ENCODE results near the gene BCL2L11. TPM values are rescaled to one million over a fixed set of nuclear protein-coding genes. Genes with fewer than 3 reads are reported as not detected.

The BCL2L11 gene
- total and polyA plus RNA-seq, 2 experiments from 2014 or later = 10.6 to 22.5 TPM

GRCh38 chr2:111171337-111171930, 50.7 kb downstream of the BCL2L11 start:
- no peaks in the 10 kb centered on the region for H3F3A ChIP-seq (replicated peaks; ENCODE audit: low read depth)
- H3K27ac ChIP-seq (ENCODE audit: low read depth) = no peak overlapping the region
- TF ChIP-seq STAT1 (IDR thresholded peaks at IDR 0.05; ENCODE audit: unreplicated experiment) = no peak
- TF ChIP-seq ZNF114 (CRISPR knock-in tag; IDR thresholded peaks at IDR 0.05) = no peak
- TF ChIP-seq JUNB (IDR thresholded peaks at IDR 0.05; ENCODE audit: unreplicated experiment) = no peak
- no peak for TF ChIP-seq EZH2phosphoT487 (IDR thresholded peaks at IDR 0.05; ENCODE audit: unreplicated experiment)
- no peak for TF ChIP-seq REST (IDR thresholded peaks at IDR 0.05; ENCODE audit: unreplicated experiment)
- no peak for TF ChIP-seq POLR2AphosphoS5 (IDR thresholded peaks at IDR 0.05; ENCODE audit: low read depth)
- TF ChIP-seq ZNF462 (CRISPR knock-in tag; IDR thresholded peaks at IDR 0.05) = no peak
- TF ChIP-seq ZNF331 (CRISPR knock-in tag; IDR thresholded peaks at IDR 0.05; ENCODE audit: low read depth) = no peak
- TF ChIP-seq, protein P1, sequence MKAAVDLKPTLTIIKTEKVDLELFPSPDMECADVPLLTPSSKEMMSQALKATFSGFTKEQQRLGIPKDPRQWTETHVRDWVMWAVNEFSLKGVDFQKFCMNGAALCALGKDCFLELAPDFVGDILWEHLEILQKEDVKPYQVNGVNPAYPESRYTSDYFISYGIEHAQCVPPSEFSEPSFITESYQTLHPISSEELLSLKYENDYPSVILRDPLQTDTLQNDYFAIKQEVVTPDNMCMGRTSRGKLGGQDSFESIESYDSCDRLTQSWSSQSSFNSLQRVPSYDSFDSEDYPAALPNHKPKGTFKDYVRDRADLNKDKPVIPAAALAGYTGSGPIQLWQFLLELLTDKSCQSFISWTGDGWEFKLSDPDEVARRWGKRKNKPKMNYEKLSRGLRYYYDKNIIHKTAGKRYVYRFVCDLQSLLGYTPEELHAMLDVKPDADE (IDR thresholded peaks at IDR 0.05) = no peak
- TF ChIP-seq NANOG (IDR thresholded peaks at IDR 0.05; ENCODE audit: borderline replicate concordance) = no peak
- DNase-seq (ENCODE audit: low spot score) (no peak), ATAC-seq (peak; percentile 55)
- Mint-ChIP-seq H3K4me1 (peaks cover 33% of the 10 kb centered on the region), H3K36me3 (ENCODE audit: low read depth) (0 out of 3 replicates have a peak, but pooled peaks cover 2% of the 10 kb centered on the region), H3K27ac (peak overlapping the region; percentile 22; the same call in 1 of the 2 replicates), H3K27me3 (ENCODE audit: insufficient read depth, low read depth, poor library complexity) (peaks cover 13% of the 10 kb centered on the region), H3K9me3 (no peaks in the 10 kb centered on the region), H3K4me3 (no peak overlapping the region)
- H3K4me2 ChIP-seq = no peak overlapping the region
- no peaks in the 10 kb centered on the region for H3K79me2 ChIP-seq (replicated peaks; ENCODE audit: insufficient read depth)
- H2AFZ ChIP-seq = no peak overlapping the region
- H3K36me3 ChIP-seq (ENCODE audit: insufficient read depth) = no peaks in the 10 kb centered on the region; the same call in 1 of the 2 replicates
- H3K27me3 ChIP-seq (ENCODE audit: insufficient read depth) = no peaks in the 10 kb centered on the region
- no peak overlapping the region for H3K4me3 ChIP-seq
- H3K9me2 ChIP-seq (ENCODE audit: insufficient read depth) = no peaks in the 10 kb centered on the region
- peaks cover 11% of the 10 kb centered on the region; the same call in 1 of the 2 replicates for H3K4me1 ChIP-seq (ENCODE audit: insufficient read depth)
- H4K20me1 ChIP-seq (replicated peaks; ENCODE audit: insufficient read depth) = no peaks in the 10 kb centered on the region
